NCI-H510A (cell line): Measurements from ENCODE around the gene COG5.

Experiments
- DNase-seq: peaks from one replicate; lab custom pipeline; 2025; lab: John Stamatoyannopoulos, UW

COG5 gene

GRCh38 chr7:107394276-107394675 lies 169.4 kb downstream of the COG5 start:
- no peak for DNase-seq

DNA sequence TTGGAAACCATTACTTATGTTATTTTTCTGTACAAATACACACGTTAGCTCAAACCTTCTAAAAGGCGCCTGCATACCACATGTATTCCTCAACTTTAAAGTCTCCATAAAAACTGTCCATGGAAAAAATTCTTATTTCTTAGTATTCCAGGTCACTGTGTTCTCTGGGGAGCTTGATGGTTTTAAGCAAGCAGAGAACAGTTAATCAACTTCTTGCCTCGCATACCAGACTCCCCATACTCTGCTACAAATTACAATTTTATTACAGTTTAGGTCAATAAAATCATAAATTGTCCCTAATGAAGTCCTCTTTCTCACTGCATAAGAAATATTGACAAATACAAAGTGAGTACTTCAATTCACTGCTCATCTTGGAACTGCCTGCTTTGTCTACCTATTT lies 170.9 kb downstream of the COG5 start:
- DNase-seq: no peak

- DNase-seq: no peak
Measured at GRCh38 chr7:107390916-107391315, 172.8 kb downstream of the COG5 start.

DNA sequence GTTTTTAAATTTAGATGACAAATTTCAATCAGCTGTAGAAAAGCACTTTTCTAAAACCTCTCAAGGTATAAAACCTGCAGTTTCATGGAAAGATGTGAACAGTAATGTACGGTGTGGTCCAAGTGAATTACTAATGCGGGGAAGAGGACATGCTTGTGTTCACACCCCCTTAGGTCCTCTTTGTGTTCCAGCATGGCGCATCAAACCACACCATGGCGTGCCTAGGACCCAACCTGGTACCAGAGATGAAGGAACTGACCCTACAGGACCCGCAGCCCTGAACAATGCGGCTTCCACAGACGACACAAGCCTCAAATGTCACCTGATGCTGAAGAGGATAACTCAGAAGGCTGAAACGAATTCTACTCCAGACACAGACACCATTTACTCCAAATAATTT lies 175.1 kb downstream of the COG5 start:
- DNase-seq: no peak

DNA sequence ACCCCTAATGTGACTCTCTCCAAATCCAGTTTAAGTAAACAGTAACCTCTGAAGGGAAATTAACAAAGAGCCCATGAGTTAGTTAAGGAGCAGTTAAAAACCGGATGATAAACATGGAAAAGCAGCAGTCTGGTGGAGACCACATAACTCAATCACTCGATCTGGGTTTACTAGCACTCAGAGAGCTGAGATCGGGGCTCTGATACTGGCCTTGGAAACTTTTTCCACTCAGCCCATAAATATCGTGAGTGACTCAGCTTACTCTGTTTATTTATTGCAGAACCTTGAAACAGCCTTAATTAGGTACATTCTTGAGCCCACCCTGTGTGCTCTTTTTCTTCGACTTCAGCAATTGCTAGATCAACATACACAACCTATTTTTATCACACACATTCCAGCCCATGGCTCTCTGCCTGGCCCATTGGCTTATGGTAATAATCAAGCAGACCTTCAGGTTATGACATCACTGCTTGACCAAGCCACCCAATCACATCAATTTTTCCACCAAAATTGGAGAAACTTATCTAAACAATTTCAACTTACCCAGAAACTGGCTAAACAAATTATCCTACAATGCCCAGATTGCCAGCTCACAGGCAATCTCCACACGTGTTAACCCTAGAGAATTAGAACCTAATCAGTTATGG lies 176.0 kb downstream of the COG5 start:
- no peak for DNase-seq

GRCh38 chr7:107387128-107387527 lies 176.6 kb downstream of the COG5 start:
- DNase-seq: no peak

- DNase-seq: no peak
Measured at GRCh38 chr7:107386548-107387102, 177.1 kb downstream of the COG5 start.

DNA sequence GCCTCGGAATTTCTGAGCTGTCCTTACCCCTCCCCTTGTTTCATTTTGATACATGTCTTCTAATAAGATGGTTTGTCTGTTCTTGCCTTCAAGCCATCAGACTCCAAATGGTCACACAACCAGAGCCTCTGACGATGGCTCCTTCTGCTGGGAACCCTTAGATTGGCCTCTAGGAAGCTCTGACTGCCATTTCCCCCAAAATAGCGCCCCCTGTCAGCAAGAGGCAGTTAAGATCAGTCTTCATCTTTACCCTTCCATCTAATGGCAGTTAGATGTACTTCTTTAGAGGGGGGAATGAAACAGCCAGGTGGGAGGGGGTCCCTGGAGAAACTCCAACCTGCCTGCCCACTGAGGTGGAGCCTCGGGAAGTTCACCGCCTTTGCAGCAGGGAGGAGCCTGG lies 179.7 kb downstream of the COG5 start:
- DNase-seq: no peak

- no peak for DNase-seq
Measured at GRCh38 chr7:107383203-107383602, 180.5 kb downstream of the COG5 start.

GRCh38 chr7:107381453-107381852 lies 182.3 kb downstream of the COG5 start:
- no peak for DNase-seq

DNA sequence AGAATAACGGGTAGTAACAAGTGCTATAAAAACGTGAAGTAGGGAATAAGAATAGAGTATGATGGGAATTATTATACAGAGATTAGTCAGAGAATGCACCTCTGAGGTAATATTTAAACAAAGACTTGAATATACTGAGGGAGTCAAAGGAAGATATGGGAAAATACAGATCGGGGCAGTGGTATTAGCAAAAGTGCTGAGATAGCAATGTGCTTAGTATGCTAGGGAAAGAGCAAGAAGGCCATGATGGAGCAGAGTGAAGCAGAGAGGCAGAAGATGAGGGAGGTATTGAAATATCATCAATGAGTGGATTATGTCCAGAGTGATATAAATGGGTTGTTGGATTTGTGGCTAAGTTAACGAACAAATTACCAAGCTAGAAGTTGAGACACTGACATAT lies 190.4 kb downstream of the COG5 start:
- DNase-seq: no peak

DNA sequence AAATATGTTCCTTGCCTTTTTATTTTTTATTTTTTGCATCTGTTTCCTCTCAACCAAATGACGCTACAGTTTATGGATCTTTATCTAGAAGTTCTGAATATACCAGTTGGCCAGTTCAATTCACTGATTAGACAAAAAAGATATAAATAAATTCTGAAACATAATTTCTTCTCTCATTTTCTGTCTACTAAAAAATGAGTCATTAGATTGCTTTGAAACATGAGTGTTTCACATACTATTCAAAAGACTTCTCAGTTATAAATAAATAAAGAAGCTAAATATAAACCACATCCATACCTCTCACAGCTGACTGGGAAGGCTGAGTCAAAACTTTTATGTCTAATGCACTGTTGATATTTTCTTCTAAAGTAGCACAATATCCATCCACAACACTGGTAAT lies 191.4 kb downstream of the COG5 start:
- no peak for DNase-seq

DNA sequence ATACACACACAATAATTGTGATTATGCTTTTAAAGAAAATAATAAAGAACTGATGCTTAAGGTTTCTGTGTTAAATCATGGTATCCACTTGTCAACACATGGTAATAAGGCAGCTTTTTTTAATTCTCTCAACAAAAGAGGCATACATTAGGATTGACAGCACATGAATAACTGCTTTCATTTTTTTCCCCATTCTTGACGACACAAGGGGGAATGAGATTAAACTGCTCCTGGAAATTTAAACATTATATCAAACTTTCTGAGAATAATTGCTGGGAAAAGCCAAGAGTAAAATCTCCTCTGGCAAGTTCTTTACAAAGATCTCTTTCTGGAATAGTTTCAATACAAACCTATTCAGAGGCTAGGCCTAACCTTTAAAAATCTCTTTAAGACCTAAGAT lies 192.9 kb downstream of the COG5 start:
- DNase-seq: no peak

- DNase-seq: no peak
Measured at GRCh38 chr7:107364787-107365186, 198.9 kb downstream of the COG5 start.

DNA sequence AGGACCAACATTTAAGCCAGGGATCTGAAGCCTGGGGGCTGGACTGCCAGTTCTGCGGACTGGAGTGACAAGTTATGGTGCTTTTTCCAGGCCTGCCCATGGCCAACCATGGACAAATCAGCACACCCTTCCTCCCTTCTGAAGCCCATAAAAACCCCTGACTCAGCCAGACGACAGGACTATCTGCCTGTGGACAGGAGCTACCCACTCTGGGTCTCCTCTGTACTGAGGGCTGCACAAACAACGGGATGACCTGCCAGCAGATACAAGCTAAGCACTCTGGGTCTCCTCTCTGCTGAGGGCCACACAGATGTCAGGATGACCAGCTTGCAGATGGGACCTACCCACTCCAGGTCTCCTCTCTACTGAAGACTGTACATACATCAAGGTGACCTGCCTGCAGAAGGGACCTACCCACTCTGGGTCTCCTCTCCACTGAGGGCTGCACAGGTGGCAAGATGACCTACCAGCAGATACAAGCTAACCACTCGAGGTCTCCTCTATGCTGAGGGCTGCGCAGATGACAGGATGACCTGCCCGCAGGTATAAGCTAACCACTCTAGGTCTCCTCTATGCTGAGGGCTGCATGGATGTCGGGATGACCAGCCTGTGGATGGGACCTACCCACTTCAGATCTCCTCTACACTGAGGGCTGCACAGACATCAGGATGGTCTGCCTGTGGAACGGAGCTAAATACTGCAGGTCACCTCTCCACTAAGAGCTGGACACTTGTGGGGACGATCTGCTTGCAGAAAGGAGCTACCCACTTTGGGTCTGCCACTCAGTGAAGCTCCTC lies 204.0 kb downstream of the COG5 start:
- no peak for DNase-seq

- no peak for DNase-seq
Measured at GRCh38 chr7:107355616-107356015, 208.1 kb downstream of the COG5 start.

GRCh38 chr7:107354640-107355039 lies 209.1 kb downstream of the COG5 start:
- no peak for DNase-seq

DNA sequence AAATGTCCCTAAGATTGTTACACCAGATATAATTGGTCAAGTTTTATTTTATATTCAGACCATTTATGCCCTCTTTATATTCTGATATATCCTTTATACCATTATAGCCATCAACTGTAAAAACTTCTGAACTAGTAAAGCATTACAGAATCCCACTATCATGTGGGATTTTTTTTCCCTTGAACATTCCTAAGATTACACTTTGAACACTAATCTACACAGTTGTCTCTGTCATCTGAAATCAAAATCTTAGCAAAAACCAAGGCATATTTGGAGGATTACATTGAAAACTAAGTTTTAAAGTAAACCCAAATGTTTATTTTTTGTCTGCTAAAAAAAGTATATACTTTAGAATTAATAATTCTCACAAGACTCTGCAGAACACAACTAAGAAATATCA lies 210.0 kb downstream of the COG5 start:
- DNase-seq: no peak

DNA sequence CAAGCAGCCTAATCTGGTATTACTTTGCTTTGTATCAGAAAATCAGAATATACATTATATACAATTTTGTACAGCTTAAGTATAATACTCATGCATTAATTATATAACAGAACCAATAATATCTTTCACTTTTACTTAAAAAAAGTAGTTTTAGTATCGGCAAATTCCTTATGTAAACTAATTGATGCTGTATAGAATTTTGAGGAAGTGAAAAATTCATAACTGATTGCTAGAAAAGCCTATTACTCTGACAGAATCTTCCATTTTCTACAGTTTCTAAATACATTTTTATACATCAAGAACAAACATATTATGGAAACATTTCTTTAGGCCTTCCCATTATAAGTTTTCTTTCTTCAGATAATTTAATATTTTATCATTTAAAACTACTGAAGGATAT lies 217.8 kb downstream of the COG5 start:
- no peak for DNase-seq

DNA sequence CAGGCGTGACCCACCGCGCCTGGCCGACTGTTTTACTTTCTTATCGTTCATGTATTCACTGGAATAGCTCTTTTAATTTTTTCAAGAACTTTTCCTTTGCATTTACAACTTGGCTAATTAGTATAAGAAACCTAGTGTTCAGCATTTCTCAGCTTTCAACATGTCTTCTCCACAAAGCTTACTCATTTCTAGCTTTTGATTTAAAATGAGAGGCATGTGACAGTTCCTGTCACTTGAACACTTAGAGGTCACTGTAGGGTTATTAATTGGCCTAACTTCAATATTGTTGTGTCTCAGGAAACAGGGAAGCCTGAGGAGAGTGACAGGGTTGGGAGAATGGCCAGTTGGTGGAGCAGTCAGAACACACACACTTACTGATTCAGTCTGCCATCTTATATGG lies 218.9 kb downstream of the COG5 start:
- DNase-seq: no peak

DNA sequence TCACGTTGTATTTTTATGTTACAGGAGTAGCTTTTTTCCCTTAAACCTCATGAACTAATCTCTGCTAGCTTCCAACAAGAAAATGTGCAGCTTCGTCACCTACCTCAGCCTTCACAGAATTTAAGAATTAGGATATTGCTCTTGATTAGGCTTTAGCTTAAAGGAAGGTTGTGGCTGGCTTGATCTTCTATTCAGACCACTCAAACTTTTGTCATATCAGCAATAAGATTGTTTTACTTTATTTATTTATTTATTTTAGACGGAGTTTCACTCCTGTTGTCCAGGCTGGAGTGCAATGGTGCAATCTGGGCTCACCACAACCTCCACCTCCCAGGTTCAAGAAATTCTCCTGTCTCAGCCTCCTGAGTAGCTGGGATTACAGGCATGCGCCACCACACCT lies 219.4 kb downstream of the COG5 start:
- DNase-seq: no peak

DNA sequence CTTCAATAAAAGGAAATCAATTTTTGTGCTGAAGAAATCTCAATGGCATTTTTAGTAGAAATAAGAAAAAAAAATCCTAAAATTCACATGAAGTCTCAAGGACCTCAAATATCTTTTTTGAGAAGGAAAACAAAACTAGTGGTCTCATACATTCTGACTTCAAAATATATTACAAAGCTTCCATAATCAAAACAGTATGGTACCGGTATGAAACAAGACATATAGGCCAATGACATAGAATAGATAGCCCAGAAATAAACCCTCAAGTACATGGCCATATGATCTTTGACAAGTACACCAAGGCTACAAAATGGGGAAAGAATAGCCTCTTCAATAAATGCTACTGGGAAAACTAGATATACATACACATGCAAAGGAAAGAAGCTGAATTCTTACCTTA lies 225.6 kb downstream of the COG5 start:
- no peak for DNase-seq

DNA sequence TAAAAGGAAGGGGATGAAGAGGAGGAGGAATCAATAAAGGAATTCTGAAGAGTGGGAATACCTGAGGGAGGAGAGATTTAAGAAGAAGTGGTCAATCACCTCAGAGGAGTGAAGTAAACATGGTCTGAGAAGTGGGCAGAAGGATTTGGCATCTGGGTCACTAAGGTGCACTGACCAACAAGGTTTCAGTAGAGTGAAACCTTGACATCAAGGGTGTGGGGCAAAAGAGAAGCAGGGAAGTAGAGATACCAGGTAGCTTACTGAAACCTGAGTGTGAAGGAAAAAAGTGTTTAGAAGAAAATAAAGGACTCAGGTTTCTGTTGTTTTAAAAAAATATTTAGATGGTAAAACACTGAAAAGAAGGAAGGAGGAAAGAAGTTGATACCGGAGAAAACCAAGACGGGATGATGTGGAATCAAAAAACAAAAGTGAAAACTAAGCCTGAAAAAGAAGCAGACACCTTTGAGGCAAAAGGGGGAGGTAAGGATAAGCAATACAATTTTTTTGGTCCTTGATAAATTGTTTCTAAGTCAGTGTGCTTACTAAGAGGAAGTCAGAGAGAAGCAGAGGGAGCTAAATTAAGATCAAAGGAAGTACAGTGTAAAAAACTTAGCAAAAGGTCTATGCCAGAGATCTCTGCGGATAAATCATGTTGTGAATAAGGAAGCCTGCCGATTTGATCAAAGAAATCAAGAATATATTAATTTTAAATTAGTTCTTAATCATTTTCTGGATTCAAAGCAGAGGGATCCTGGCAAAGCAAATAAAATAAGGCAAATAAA lies 231.0 kb downstream of the COG5 start:
- DNase-seq: no peak
